ENCODE measurements around the gene TSHR.
"Not testable (repeated sequence)": the region's sequence is repeated elsewhere in the genome, so short reads cannot be mapped to it uniquely, and the experiment has no call there.

TSHR gene

DNA sequence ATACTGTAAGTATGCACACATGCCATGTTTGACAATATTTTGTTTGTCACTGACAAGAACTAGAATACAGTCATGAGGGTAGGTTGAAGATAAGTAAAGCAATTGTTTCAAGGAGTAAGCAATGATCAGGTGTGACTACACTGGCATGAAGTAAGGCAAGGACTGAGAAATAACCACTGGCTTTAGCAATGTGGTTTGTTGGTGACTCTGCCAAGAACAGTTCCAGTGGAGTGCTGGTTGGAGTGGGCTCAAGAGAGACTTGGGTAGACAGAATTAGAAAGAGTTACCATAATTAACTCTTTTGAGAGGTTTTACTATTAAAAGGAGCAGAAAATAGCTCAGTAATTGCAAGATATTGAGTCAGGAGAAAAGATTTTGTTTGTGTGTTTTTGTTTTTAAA lies 135.7 kb downstream of the TSHR start:
- DNase-seq, result no peak

DNA sequence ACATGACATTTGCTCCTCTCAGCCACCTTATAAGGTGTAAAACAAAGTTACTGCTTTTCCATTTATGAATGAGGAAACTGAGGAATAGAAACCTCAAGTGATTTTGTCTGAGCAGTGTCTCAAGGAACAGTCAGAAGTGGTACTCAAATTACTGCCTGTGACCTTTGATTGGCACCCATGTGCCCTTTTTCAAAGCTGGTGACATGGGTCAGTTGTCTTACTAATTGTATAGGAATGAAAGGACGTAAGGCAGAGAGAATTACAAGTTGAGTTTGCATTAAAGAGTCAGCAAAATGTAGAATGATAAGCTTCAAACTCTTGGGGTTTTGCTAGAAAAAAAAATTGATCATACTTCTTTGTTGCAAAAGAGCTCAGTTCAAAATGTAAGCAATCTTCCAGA lies 136.2 kb downstream of the TSHR start:
- DNase-seq, result no peak

DNA sequence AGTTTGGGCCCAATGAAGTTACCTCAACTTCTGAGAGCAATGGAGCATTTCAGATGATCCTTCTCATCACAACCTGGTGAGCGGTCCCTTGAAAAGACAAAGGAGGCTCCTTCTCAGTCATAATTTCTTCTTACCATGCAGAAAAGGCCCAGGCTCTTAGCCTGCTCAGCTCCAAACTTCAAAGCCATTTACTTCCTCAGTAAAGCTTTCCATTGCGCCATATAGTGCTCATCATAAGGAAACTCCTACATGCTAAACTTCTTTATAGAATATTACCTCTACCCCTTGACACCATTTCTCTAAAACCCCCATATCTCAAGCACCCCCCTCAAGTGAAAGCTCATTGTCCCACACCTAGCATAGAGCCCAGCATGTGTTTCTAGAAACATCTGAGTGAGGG lies 138.2 kb downstream of the TSHR start:
- DNase-seq, result no peak

DNA sequence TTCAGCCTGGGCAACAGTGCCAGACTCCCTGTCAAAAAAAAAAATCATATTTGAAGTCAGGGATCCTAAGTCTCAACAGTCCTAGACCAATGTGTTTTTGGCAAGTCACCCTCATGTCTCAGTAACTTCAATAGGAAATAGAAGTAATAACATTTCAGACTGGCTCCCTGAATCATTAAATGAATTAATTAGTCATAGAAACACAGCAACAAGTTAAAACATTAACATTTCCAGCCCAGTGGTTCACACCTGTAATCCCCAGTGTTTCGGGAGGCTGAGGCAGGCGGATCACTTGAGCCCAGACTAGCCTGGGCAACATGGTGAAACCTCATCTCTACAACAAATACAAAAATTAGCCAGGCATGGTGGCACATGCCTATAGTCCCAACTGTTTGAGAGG lies 140.1 kb downstream of the TSHR start:
- DNase-seq, result no peak

DNA sequence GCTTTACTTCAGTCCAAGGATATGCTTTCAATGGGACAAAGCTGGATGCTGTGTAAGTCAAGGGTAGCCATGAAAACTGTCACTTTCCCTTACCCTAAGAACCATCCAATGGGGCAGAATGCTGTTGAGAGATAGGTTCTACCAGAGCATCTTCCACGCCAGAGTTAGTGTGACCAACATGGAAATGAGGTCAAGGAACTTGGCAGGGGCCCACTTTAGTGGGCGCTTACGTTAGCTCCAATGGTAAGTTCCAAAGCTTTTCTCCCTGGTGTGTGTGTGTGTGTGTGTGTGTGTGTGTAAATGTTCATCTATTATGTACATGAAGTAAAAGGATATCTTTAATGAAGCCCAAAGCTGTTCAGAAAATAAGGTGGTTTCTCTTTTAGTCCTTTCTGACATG lies 141.2 kb downstream of the TSHR start:
- DNase-seq, result no peak

DNA sequence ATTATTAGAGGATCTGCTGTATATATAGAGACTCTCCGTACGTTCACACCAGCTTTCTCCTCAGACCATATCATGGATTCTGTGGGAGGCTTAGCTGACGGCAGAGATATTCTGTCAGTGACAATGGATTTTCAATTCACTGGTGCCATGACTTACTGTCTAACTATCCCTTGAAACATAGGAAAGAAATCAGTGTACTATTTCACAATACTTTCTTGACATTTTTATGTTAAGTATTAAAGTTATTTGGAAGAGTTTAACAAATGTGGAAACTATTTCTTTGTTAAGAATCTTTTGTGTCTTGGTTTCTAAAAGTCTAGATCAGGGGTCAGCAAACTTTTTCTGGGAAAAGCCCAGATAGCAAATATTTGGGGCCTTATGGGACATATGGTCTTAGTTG lies 146.8 kb downstream of the TSHR start:
- DNase-seq, result no peak

DNA sequence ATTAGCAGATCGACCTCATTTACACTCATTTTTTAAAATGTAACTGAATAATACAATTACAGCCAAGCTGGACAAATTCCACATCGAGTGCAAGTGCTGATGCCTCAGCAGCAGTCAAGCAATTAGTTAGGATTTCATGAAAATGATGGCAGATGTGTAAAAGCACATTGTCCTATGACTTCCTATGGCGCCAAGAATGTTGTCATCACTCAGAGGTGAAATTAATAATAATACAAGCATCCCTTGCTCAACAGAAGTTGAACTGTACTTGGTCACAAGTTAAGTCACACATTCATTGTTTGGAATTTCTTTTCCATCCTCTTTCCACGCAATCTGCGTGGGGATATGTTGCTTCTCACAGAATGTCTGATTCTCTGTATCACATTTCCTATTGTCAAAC lies 148.0 kb downstream of the TSHR start:
- DNase-seq, result no peak

DNA sequence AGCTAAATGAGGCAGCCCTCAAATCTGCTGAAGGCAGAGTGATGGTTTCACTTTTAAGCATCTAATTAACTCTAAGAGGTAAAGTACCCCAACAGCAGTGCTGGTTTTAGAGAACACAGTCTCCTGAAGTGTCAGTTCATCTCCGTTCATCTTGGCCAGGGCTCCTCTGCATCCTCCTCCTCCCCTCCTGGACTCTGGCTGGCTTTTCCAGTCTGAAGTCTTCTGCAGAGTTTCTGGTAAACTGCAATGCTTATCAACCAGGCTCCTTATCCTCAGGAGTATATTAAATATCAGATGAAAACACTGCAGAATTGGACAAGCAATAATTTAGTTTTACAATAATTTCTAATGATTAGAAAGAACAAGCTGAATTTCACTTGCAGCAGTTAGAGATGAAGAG lies 150.0 kb downstream of the TSHR start:
- DNase-seq, result no peak

DNA sequence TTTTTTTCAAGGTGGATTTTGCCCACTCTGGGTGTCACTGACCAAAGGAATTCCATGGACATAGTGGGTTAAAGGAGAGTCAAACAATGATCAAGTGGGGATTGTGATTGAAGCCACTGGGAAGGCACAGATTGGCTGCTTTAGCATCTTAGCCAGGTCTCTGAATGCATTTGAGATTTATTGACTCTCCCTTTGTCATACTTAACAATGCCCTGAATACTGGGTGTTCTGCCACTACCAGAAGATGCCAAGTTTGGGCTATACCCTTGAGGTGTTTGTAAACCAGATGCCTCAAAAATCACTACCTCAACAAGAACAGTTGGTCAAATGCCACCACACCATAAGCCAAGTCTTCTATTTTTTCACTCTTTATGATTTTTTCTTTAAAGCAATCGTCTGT lies 150.5 kb downstream of the TSHR start:
- no peak for DNase-seq

DNA sequence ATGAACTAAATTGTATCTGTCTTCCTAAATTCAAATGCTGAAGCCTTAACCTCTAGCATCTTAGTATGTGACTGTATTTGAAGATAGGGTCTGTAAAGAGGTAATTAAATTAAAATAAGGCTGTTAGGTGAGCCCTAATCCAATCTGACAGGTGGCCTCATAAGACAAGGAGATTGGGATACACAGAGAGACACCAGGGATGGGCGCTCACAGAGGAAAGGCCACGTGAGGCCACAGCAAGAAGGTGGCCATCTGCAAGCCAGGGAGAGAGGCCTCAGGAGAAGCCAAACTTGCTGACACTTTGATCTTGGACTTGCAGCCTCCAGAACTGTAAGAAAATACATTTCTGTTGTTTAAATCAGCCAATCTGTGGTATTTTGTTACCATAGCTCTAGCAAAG lies 154.8 kb downstream of the TSHR start:
- no peak for DNase-seq

DNA sequence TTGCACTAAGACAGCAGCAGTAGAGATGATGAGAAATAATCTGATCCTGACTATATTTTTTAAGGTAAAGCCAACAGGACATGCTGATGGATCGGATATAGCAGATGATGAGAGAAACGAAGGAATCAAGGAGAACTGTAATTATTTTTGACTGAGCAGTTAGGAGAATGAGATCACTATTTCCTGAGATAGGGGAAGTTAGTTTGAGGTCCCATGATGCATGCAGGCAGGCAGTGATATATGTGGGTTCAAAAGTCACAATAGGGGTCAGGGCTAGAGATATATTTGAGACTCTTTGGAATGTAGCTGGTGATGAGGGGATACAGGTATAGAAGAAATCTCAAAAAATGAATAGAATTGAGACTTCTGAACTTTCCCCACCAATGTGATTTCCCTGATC lies 157.8 kb downstream of the TSHR start:
- no peak for DNase-seq

DNA sequence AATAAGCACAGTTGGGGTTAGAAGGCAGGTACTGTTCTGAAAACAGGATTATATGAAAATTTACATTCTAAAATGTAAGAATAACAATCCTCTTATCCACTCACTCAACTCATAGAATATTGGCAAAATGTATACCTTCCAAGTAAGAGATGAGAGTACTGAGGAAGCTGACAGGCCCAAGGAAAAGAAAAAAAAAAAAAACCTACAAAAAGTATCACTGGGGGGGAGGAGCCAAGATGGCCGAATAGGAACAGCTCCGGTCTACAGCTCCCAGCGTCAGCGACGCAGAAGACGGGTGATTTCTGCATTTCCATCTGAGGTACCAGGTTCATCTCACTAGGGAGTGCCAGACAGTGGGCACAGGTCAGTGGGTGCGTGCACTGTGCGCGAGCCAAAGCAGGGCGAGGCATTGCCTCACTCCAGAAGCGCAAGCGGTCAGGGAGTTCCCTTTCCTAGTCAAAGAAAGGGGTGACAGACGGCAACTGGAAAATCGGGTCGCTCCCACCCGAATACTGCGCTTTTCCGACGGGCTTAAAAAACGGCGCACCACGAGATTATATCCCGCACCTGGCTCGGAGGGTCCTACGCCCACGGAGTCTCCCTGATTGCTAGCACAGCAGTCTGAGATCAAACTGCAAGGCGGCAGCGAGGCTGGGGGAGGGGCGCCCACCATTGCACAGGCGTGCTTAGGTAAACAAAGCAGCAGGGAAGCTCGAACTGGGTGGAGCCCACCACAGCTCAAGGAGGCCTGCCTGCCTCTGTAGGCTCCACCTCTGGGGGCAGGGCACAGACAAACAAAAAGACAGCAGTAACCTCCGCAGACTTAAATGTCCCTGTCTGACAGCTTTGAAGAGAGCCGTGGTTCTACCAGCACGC lies 158.8 kb downstream of the TSHR start:
- DNase-seq, result not testable (repeated sequence)

DNA sequence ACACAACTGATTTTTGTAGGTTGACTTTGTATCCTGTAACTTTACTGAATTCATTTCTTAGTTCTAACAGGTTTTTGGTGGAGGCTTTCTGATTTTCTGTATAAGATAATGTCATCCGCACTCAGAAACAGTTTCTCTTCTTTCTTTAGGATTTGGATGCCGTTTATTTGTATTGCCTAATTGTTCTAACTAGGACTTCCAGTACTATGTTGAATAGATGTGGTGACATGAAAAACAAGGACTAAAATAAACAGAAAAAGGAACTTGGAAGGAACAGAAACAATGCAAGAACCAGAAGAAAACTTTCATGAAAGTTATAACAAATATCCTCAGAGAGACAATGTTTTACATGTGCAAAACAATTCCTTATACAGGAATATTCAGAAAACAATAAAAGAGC lies 165.1 kb downstream of the TSHR start:
- no peak for DNase-seq

DNA sequence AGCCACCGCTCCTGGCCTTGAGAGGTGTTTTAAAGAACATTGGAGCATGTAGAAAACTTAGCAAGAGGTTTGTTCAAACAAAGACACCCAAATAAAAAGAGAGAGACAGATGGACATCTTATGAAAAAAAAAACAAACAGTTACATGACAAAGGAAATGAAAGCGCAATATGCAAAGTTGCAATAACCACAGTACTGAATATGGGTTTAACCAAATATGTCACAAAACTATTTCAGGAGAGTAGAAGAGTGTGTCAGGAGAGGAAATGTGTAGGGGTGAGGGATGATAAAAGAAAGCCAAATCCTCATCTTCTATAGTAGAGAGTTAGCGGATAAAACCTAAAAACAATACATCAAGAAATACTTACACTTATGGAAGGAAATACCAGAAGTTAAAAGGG lies 166.9 kb downstream of the TSHR start:
- no peak for DNase-seq

DNA sequence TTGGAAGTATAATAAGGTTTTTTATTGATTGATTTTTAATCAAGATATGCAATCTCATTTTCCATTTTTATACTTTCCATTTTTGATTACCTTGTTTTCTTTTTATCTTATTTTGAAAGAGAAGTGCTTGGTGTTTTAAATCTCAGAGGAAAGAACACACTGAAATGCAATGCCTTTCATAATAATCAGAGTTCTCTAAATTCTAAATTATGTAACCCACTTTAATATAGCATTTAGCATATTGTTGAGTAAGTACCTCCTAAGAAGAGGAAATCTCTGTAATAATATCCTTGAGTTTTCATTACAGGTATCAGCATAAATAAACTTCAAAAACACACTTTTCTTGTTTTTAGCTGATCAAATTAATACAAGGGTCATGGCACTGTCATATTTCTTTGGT lies 168.4 kb downstream of the TSHR start:
- DNase-seq, result no peak

DNA sequence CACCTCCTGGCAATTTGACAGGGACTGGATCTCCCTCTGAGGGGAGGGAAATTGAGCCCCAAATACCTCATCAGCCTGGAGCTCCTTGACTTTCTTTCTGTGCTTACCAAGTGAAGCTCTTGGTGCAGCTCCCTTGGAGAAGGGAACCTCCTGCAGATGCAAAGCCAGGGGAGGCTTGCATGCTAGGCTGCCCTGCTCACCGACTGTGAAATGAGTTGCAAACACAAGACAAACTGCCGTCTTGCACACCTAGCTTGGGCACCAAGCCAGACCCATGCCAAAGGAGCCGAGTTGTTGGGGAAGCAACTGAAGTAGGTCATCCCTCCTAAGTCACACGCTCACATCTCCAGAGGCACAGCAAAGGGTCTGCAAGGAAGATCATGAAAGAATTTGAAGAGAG lies 170.1 kb downstream of the TSHR start:
- DNase-seq, result no peak

DNA sequence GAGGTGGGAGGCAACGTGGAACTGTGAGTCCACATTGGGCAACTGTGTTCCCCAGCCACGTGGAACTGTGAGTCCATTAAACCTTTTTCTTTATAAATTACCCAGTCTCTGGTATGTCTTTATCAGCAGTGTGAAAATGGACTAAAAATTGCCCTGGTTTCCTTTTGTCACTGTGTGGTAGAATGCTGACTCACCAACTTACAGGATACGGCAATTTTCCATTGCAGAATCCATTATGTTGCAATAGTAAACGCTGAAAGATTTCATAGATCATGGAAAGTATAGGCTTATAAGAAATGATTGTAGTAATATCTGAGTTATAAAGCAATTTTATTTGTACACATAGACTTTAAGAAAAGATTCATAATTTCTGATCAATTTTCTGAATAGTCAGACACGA lies 172.4 kb downstream of the TSHR start:
- no peak for DNase-seq

DNA sequence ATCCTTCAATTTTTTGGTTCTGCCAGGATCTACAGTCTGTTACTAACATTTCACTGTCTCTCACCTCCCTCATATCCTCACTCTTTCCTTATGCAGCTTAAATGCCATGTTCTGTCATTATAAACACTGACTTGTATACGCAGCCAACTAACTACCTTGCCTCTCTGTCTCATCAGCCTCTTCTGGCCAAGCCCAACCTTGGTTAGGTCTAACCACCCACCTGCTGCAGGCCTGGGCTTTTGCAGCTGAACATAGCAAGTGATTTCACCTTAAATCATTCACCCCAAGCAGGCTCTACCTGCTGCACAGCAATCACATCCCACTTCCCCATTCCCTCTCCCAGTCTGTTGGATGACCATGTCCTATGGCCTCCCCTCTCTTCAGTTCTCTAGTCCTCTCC lies 173.8 kb downstream of the TSHR start:
- DNase-seq, result no peak

DNA sequence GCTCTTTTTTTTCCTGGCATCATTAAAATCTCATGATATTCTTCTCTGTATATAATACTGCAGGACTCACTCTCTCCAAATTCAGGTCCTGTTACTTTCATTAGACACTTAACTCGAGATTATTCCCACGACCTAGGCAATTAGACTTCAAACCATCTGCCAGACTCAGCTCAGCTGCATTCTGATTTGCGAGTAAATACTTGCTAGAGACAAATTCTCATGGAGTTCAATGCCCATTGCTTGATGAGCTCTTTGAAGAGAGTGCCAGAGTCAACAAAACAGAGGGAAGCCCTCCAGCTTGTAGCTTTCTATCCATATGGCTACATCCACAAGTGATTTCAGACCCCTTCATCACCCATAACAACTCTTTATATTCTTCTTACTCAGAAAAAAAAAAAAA lies 177.0 kb downstream of the TSHR start:
- DNase-seq, result no peak

DNA sequence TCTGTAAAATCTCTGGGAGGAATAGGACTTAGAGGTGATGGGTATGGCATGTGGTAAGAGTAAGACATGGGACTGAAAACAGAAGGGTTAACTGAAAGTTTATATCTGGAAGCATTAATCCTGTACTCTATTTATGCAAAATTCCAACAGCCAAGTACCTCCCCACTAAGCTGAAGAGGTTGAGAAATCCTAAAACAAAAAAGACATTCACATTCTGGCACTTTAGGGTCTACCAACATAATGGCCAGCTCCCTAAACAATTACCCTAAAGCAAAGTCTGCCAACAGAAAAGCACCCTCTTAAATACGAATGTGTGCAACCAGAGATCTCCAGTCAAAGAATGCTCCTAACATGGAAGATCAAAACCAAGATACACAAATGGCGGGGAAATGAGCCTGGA lies 178.0 kb downstream of the TSHR start:
- no peak for DNase-seq

DNA sequence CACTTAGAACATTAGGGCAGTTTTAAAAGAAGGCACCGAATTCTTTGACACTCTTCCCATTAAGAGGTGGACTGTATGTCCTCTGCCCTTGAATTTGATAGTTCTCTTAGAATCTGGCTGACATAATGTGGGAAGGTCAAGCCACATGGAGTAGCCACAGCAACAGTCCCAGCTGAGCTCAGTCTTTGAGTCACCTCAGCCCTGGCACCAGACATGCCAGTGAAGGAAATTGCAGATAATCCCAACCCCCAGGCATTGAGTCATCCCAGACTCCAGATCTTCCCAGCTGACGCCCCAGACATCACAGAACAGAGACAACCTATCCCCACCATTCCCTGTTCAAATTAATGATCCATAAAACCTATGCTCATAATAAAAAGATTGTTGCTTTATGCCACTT lies 181.9 kb downstream of the TSHR start:
- no peak for DNase-seq

DNA sequence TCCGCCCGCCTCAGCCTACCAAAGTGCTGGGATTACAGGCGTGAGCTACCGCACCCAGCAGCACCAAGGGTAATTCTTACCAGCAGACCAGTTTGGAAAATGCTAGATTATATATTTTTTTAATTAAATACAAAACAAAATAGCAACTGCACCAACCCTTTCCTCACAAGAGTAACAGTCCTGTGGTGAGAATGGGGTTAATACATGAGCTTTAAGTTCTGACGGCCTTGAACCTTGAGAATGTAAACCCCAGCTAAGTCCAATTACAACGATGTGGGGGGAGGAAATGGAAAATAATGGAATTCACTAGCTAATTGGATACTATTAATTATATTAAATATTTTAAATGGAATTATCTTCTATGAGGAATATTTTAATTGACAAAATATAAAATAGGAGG lies 183.0 kb downstream of the TSHR start:
- DNase-seq, result no peak

DNA sequence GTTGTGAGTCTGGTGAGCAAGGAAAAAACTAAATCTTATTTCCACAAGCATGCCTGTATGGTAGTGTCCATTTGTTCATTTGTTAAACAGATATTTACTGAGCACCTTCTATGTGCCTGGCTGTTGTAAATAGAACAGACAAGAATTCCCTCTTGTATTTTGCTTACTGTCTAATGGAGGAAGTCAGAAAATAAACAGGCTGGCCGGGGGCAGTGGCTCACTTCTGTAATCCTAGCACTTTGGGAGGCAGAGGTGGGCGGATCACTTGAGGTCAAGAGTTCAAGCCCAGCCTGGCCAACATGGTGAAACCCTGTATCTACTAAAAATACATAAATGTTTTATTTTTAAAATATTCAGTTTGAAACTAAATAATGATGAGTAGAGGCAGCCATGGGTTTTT lies 186.0 kb downstream of the TSHR start:
- no peak for DNase-seq

DNA sequence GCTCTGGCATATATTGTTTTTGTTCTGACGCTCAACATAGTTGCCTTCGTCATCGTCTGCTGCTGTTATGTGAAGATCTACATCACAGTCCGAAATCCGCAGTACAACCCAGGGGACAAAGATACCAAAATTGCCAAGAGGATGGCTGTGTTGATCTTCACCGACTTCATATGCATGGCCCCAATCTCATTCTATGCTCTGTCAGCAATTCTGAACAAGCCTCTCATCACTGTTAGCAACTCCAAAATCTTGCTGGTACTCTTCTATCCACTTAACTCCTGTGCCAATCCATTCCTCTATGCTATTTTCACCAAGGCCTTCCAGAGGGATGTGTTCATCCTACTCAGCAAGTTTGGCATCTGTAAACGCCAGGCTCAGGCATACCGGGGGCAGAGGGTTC lies 188.4 kb downstream of the TSHR start:
- DNase-seq, result no peak

DNA sequence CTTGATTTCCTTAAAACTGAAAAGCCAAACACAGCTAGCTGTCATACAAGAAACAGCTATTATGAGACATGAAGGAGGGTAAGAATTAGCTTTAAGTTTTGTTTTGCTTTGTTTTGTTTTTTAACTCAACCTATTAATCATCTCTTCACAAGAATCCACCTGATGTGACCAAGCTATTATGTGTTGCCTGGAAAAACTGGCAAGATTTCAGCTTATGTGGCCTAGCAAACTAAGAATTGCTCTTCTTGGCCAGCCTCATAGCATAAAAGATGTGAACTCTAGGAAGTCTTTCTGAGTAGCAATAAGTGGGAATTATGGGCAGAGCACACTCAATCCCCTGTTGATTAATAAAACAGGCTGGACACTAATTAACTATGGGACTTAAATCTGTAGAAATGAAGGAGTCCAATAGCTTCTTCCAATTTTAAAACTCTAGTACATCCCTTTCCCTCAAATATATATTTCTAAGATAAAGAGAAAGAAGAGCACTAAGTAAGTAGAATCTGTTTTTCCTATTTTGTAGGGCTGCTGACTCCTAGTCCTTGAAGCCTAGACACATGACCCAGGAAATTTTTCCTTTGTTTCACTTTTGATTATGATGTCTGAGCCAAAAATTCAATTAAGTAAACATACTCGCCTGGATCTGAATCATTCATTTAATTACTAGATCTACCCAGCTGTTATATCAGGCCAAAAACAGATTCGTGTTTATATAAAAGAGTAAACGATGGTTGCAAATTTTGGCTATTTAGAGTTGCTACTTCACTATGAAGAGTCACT lies 189.6 kb downstream of the TSHR start:
- DNase-seq, result no peak
